Suprapubic skin (tissue), 3 donors: Measurements from ENCODE around the gene ARPIN.

Experiments
- POLR2A ChIP-seq, 2 donors: fragments of 450-650 bp; IDR thresholded peaks; one replicate each; pipeline ENCODE4 v1.6.1; 2017; ENCODE audit warnings: antibody characterized with exemption in 2 of 2, mild to moderate bottlenecking in 2 of 2, moderate library complexity in 2 of 2
- TF ChIP-seq, protein P1 (sequence below), 2 donors: fragments of 200-600 bp in 1 of 2; fragments of 450-650 bp in 1 of 2; sonication (generic) in 1 of 2; IDR thresholded peaks; one replicate each; pipeline ENCODE4 v1.5.1; 2016 to 2019; ENCODE audit warnings: antibody characterized with exemption in 2 of 2, mild to moderate bottlenecking in 1 of 2, moderate library complexity in 1 of 2

DNA sequence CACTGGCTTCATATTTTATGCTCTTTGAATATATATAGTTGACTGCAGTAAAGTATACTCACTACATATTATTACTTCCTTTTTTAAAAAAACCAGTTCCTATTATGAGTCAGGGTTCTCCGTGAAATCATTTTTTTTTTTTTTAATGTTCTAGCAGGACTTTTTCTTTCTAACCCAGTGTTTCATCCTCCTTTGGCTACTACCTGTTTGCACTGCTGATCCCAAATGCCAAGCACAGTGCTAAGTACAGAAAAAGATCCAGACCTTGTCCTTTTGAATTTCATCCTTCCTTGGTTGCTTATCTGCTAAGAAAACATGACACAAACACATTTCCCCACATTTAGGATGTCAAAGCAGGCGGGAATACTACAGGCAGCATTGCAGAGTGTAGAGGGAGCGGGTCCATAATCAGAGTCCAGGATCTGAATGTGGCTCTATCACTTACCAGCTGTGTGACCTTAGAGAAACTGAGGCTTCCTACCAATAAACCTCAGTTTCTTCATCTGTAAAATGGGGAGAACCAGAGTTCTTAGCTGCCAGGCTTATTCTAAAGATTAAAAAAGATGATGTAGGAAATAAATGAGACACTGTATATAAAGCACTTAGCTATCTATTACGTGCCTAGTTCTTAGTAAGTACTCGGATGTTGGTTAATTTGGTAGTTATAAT is 60.9 kb downstream of the ARPIN start:
- TF ChIP-seq, protein P1, sequence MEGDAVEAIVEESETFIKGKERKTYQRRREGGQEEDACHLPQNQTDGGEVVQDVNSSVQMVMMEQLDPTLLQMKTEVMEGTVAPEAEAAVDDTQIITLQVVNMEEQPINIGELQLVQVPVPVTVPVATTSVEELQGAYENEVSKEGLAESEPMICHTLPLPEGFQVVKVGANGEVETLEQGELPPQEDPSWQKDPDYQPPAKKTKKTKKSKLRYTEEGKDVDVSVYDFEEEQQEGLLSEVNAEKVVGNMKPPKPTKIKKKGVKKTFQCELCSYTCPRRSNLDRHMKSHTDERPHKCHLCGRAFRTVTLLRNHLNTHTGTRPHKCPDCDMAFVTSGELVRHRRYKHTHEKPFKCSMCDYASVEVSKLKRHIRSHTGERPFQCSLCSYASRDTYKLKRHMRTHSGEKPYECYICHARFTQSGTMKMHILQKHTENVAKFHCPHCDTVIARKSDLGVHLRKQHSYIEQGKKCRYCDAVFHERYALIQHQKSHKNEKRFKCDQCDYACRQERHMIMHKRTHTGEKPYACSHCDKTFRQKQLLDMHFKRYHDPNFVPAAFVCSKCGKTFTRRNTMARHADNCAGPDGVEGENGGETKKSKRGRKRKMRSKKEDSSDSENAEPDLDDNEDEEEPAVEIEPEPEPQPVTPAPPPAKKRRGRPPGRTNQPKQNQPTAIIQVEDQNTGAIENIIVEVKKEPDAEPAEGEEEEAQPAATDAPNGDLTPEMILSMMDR (IDR thresholded peaks at IDR 0.05), result no peak
- TF ChIP-seq POLR2A (IDR thresholded peaks at IDR 0.05), result no peak
